Stimulated activated CD4-positive, alpha-beta T cell treated with anti-CD3 and anti-CD28 coated beads, Interleukin-12 subunit alpha, Interleukin-12 subunit beta, amount 100 ng/mL, for 24 hours (primary cell): Measurements from ENCODE around the gene RANGAP1.
"Not testable (repeated sequence)": the region's sequence is repeated elsewhere in the genome, so short reads cannot be mapped to it uniquely, and the experiment has no call there.

Experiments
- DNase-seq, 2 experiments: peaks; one replicate each; pipeline ENCODE4 v3.0.0-alpha.2; 2020; ENCODE audit warnings: low read depth in 2 of 2

The RANGAP1 gene

GRCh38 chr22:41301085-41302020 lies 15.4 kb upstream of the RANGAP1 start, which contains the start of gene ZC3H7B:
TSS of gene ZC3H7B (plus strand) at chr22:41301525. CDS start at chr22:41320661, 19,136 bp downstream.
- DNase-seq = peak; percentile 69 to 71

DNA sequence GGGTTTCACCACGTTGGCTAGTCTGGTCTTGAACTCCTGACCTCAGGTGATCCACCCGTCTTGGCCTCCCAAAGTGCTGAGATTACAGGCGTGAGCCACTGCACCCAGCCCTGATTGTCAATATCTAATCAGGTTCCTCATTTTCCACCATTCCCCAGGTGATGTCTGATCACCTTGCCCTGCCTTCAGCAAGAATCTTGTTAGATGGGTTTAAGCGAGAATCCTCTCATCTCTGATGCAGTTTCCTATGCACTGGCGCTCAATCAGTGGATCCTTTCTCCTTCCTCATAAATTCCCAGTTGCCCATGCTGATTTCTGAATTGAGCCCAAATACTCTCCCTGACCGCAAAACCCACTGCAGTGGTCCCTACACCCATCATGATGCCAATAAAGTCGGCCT lies 14.7 kb upstream of the RANGAP1 start:
- no peak for DNase-seq

GRCh38 chr22:41296826-41297667 lies 11.1 kb upstream of the RANGAP1 start:
- DNase-seq = no peak

DNA sequence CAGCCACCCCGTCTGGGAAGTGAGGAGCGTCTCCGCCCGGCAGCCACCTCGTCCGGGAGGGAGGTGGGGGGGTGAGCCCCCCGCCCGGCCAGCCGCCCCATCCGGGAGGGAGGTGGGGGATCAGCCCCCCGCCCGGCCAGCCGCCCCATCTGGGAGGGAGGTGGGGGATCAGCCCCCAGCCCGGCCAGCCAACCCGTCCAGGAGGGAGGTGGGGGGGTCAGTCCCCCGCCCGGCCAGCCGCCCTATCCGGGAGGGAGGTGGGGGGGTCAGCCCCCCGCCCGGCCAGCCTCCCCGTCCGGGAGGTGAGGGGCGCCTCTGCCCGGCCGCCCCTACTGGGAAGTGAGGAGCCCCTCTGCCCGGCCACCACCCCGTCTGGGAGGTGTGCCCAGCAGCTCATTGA lies 8.8 kb upstream of the RANGAP1 start:
- not testable (repeated sequence) for DNase-seq

DNA sequence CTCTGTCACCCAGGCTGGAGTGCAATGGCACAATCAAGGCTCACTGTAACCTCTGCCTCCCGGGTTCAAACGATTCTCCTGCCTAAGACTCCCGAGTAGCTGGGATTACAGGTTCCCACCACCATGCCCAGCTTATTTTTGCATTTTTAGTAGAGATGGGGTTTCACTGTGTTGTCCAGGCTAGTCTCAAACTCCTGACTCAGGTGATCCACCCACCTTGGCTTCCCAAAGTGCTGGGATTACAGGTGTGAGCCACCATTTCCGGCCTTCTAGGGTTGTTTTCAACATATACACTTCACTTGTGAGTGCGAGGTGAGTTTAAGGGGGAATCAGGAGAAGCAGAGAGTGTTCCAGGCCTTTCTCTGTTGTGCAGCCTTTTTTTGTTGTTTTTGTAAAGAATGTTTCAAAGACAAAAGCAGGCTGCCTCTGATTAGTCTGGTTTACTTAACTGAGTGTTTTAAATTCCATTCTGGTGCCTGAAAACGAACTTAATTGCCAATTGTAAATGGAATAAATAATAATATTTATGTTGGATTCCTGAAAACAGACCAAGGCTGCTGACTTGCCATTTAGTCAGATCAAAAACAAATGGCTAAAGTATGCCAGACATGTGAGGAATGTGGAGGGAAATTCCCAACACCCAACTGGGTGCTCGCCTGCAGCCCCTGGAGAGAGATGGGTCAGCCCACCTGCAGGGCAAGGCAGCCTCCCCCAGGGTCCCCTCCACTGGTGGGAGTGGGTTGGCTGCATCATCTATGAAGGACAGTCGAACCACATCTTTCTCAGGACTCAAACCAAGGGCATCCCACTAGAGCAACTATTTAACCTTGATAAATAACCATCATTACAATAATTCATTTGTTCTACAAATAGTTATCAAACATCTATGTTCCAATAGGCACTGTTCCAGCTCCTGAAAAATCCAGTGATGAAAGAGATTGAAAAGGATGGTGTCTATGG lies 4.6 kb upstream of the RANGAP1 start:
- no peak for DNase-seq

- no peak for DNase-seq
Measured at GRCh38 chr22:41289671-41290070, 3.7 kb upstream of the RANGAP1 start.

DNA sequence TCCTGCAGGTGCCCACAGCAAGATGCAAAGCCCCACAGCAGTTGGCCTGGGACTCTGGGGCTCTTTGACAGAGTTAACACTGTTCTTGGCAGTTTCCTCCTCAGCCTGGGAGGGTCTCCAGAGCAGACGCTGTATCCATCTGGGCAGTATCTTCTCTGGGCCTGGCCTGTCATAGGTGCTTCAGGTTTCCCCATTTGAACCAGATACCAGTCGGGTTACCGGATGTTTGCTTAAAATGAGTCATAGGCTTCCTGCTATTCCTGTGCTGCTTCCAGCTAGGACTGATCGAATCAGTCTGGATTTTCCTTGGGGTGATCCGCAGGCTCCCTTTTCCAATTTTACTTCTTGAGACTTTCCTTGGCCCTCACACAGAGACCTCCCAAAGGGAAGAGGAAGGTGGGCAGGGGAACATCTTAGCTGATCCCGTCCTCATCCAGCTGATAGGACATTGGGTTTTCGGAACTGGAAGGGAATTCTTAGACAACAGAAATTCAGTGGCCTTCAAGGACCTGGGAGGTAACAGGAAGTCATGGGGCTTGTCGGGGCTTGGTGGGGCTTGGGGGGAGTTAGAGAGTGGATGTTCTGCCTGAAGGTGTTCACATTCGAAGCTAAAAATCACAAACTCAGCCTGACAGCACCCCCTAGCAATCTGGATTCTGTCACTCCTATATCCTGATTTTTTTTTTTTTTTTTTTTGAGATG lies 2.4 kb upstream of the RANGAP1 start:
- no peak for DNase-seq

GRCh38 chr22:41286639-41287091 lies 678 bp upstream of the RANGAP1 start:
- no peak for DNase-seq

GRCh38 chr22:41285441-41285819 lies 557 bp downstream of the RANGAP1 start:
- DNase-seq = peak; percentile 81 to 82

GRCh38 chr22:41284465-41284864 lies 1.5 kb downstream of the RANGAP1 start:
- DNase-seq = no peak

GRCh38 chr22:41280854-41281253 lies 5.1 kb downstream of the RANGAP1 start:
- no peak for DNase-seq

GRCh38 chr22:41280065-41280464 lies 5.9 kb downstream of the RANGAP1 start:
- no peak for DNase-seq

DNA sequence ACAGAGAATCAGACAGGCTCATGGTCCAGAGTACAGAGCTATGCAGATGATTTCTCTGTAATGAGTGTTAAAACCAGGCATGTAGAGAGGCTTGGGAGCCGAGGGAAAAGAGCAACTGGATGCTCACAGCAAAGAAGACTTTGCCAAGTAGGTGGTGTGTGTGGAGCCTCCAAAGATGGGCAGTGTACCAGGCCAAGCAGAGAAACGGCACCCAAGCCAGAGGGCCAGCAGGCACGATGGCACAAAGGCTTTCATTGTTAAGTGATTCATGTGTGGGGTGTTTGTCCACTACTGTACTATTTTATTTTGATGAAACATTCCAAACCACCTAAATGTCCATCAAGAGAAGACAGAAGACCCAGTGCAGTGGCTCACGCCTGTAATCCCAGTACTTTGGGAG lies 11.1 kb downstream of the RANGAP1 start:
- no peak for DNase-seq

GRCh38 chr22:41273128-41273527 lies 12.9 kb downstream of the RANGAP1 start:
- DNase-seq = no peak

- no peak for DNase-seq
Measured at GRCh38 chr22:41271787-41272186, 14.2 kb downstream of the RANGAP1 start.

GRCh38 chr22:41267958-41268357 lies 18.0 kb downstream of the RANGAP1 start:
- DNase-seq = no peak

DNA sequence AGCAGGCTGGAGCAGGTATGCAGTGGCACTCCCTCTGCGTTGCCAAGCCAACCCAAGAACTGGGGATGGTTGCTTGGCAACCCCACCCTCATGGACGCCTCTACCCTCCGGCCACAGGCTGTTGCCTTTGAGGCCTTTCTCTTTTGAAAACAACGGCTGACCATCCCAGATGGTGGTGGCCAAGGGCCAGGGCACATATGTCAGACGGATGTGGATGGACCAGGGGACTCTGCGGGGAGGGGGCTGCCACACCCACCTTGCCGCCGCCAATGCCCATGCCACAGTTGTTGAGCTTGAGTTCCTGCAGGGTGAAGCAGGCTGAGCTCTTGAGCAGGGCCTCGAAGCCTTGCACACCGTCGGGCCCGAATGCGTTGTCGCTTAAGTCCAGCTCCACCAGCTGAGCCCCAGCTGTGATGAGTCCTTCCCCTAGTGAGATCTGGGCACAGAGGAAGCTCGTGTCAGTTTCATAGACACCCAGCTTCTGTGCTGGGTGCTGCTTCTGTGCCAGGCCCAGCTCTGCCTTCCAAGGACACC lies 21.5 kb downstream of the RANGAP1 start:
- DNase-seq = no peak

DNA sequence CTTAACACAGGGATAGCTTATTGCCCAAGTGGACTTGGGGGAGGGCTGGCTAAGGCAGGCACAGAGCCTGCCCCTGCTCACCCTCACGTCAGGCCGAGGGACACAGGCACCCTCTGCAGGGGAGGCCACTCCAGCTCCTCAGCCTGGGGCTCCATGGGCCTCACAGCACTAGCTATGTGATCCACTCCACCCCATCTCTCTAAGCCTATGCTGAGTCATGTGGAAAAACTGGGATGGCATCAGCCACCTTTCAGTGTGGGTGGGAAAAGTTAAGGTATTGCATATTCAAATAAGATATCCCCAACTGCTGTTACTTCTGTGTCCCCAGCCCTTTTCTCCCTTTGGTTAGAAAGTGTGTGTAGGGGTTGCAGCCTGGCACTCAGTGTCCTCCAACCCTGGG lies 22.3 kb downstream of the RANGAP1 start:
- no peak for DNase-seq

- no peak for DNase-seq
Measured at GRCh38 chr22:41262250-41262765, 23.7 kb downstream of the RANGAP1 start.

DNA sequence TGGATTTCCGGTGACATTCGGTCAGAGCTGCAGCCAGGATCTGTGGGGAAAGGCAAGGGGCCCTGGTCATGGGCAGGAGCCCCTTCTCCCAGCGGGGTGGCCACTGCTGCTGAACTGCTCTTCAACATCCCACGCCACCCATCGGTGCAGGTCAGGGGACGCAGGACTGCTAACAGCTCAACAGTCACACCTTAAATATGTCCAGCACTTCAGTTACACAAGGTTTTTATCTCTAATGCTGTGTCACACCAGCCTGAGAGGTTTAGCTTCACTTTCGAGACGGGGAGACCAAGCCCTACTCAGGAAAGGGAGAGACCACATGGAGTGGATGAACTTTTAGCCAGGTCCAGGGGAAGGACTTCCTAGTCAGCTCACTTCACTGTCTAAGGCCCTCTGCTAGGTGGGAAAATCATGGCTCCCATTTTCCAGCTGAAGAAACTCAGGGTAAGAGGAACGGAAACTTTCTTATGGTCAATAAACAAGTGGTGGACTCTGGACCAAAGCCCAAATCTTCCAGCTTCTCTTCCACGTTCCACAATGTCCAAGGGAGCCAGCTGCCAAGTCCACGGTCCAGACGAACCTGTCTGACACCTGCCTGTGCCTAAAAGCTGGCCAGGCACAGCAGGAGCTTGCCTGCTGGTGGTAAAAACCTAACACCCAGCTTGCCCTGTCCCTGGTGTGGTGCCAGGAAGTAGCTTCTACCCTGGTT lies 24.3 kb downstream of the RANGAP1 start:
- no peak for DNase-seq
